ENCODE measurements around the gene KLHL25.

DNA sequence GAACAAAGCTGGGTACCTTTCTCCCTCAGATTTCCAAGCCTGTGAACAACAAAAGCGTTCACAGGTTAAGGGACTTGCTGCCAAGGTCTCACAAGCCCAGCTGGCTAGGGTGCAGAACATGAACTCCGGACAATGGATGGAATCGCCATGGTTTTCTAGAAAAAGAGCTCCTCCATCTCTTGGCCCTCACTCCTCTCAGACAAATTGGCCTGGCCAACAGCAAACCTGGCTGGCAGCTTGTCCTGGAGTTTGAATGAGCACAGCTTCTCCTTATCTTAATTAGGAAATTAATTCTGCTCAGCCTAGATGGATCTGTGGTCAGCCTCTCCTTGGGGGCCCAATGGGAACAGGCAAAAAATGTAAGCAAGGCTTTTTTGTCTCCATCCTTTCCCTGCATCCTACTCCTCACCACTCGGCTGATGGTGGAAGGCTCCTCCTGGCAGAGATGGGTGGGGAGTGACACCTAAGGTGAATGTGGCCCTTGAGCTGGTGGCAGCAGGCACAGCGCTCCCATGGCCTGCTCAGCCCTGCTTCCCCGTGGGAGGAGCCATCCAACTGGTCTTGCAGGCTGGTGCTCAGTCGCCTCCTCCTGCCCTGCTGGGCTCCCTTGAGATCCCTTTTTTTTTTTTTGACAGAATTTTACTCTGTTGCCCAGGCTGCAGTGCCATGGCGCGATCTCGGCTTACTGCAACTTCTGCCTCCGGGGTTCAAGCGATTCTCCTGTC is 5.8 kb downstream of the KLHL25 start:
- TF ChIP-seq CTCF (IDR thresholded peaks at IDR 0.05) (no peak), POLR2A (IDR thresholded peaks at IDR 0.05) (no peak)
